Transverse colon (tissue), 4 donors: ENCODE measurements around the gene CD5L. TPM values are rescaled to one million over a fixed set of nuclear protein-coding genes. Genes with fewer than 3 reads are reported as not detected.

Experiments used
- DNase-seq: peaks from one replicate; pipeline ENCODE4 v3.0.0-alpha.2; 2019
- H3K27ac ChIP-seq, 4 donors: fragments of 200-600 bp; sonication (generic); 2 replicates each; pipeline ENCODE4 v1.5.1; 2016 to 2018; ENCODE audit warnings: inconsistent platforms in 4 of 4
- H3K27me3 ChIP-seq: fragments of 200-600 bp; sonication (generic); 2 replicates; pipeline ENCODE4 v1.5.1; 2017; ENCODE audit warnings: inconsistent platforms
- H3K36me3 ChIP-seq, 4 donors: fragments of 200-600 bp; sonication (generic); 2 replicates each; pipeline ENCODE4 v1.5.1; 2017 to 2019; ENCODE audit warnings: inconsistent platforms in 4 of 4
- H3K4me1 ChIP-seq, 4 donors: fragments of 200-600 bp; sonication (generic); 2 replicates each; pipeline ENCODE4 v1.5.1; 2017 to 2020; ENCODE audit warnings: inconsistent platforms in 4 of 4
- H3K4me3 ChIP-seq, 4 donors: fragments of 200-600 bp; sonication (generic); 1 replicate in 1 of 4; 2 replicates in 3 of 4; pipeline versions ENCODE4 v1.5.1 to v1.6.1; 2017 to 2019; ENCODE audit warnings: inconsistent platforms in 4 of 4
- H3K9me3 ChIP-seq, 2 donors: fragments of 200-600 bp; sonication (generic); 2 replicates each; pipeline ENCODE4 v1.5.1; 2017 to 2019; ENCODE audit warnings: inconsistent platforms in 2 of 2
- EP300 ChIP-seq: sonication (generic); formaldehyde crosslinking; IDR thresholded peaks from one replicate; pipeline ENCODE4 v1.6.1; 2017; ENCODE audit warnings: antibody characterized with exemption, low read depth
- POLR2A ChIP-seq: fragments of 450-650 bp; IDR thresholded peaks from one replicate; pipeline ENCODE4 v1.6.1; 2016; ENCODE audit warnings: antibody characterized with exemption, mild to moderate bottlenecking, moderate library complexity
- POLR2AphosphoS5 ChIP-seq, 3 donors: sonication (generic); formaldehyde crosslinking; IDR thresholded peaks; one replicate each; pipeline ENCODE4 v1.6.1; 2016; ENCODE audit warnings: antibody characterized with exemption in 3 of 3
- WGBS, 2 donors: methylation state at CpG; one replicate each; pipeline ENCODE4 v1.1.5; 2018; ENCODE audit warnings: low coverage in 1 of 2; 5-methylcytosine and 5-hydroxymethylcytosine counted together
- in situ Hi-C, 4 donors: fragments of 200-750 bp; cut with MboI; loops; one replicate each; pipeline versions ENCODE4 v1.15.0 to v1.15.1; 2017; ENCODE audit warnings: low sequenced_read_pairs in 3 of 4, low pct_ligation_motif_present in 1 of 4, low pct_unique_long_range_greater_than_20kb in 1 of 4
- intact Hi-C: fragments of 100-400 bp; cut with DNase I; formaldehyde crosslinking; loops from one replicate; pipeline ENCODE4 v1.15.1; 2023; ENCODE audit warnings: low total_unique reads
- total RNA-seq, 4 donors: library from RNA; depleted of rRNA; stranded (reverse); fragments of >200 nt; gene quantifications; one replicate each; pipeline ENCODE4 v1.1.0, GENCODE V29; 2016
- TF ChIP-seq, protein P1 (sequence below), 5 experiments: fragments of 200-600 bp in 3 of 5; fragments of 450-650 bp in 2 of 5; sonication (generic) in 3 of 5; IDR thresholded peaks; 1 replicate in 2 of 5; 2 replicates in 3 of 5; pipeline ENCODE4 v1.5.1; 2016 to 2017; ENCODE audit warnings: antibody characterized with exemption in 5 of 5, inconsistent platforms in 3 of 5, mild to moderate bottlenecking in 2 of 5, moderate library complexity in 1 of 5

Gene CD5L
- total RNA-seq, 4 donors from 2014 or later = not detected

DNA sequence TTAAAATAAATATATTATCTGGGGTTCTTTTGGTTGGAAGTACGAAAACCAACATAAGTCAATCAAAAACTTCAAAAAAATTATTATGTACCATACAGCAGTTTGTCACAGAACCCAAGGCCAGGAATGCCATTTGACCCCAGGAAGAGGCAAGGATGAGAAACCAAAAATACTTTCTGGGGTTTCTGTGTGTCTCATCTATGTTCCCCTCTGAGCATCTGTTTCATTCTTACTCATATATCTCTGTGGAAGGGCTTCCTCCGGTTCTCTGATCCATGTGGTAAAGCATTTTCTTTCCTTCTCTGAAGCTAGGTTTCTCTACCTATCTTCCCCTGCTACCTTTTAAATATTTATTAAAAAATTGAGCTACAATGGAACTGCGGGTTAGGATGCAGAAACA is 11.9 kb downstream of the CD5L start:
- Histone ChIP-seq H3K27ac (no peak overlapping the region), H3K4me1 (no peaks in the 10 kb centered on the region), H3K9me3 (no peaks in the 10 kb centered on the region), H3K4me3 (no peak overlapping the region), H3K36me3 (no peaks in the 10 kb centered on the region), H3K27me3 (no peaks in the 10 kb centered on the region)
- TF ChIP-seq POLR2A (no peak), POLR2AphosphoS5 (IDR thresholded peaks at IDR 0.05) (no peak), EP300 (no peak)
- TF ChIP-seq, protein P1, sequence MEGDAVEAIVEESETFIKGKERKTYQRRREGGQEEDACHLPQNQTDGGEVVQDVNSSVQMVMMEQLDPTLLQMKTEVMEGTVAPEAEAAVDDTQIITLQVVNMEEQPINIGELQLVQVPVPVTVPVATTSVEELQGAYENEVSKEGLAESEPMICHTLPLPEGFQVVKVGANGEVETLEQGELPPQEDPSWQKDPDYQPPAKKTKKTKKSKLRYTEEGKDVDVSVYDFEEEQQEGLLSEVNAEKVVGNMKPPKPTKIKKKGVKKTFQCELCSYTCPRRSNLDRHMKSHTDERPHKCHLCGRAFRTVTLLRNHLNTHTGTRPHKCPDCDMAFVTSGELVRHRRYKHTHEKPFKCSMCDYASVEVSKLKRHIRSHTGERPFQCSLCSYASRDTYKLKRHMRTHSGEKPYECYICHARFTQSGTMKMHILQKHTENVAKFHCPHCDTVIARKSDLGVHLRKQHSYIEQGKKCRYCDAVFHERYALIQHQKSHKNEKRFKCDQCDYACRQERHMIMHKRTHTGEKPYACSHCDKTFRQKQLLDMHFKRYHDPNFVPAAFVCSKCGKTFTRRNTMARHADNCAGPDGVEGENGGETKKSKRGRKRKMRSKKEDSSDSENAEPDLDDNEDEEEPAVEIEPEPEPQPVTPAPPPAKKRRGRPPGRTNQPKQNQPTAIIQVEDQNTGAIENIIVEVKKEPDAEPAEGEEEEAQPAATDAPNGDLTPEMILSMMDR (IDR thresholded peaks at IDR 0.05) = no peak
- intact Hi-C loops = no loop called here
- 79 to 87% methylated on average over 2 to 3 of the region's 3 CpGs for WGBS, 2 donors
- no peak for DNase-seq
- in situ Hi-C loops = no loop called here

DNA sequence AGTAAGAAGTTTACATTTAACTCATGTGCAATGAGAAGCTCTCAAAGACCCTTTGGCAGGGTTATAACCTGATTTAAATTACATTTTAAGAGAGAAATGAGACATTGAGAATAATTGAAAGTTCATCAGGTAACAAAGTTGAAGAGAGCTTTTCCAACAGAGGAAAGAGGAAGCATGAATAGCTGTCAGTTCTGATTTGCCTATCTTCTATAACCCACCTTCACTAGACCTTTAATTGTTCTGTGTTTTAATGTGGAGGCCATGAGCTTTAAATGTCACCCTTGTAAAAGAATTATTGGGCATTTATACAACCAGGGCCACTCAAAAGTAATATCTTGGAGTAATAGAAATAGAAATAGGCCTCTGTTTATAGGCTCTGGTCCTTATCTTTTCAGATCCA is 12.4 kb downstream of the CD5L start:
- Histone ChIP-seq H3K36me3 (no peaks in the 10 kb centered on the region), H3K4me1 (no peaks in the 10 kb centered on the region), H3K27ac (no peak overlapping the region), H3K9me3 (no peaks in the 10 kb centered on the region), H3K4me3 (no peak overlapping the region), H3K27me3 (no peaks in the 10 kb centered on the region)
- intact Hi-C loops (no loop called here), in situ Hi-C loops (no loop called here)
- no peak for TF ChIP-seq POLR2A
- TF ChIP-seq POLR2AphosphoS5 (IDR thresholded peaks at IDR 0.05) = no peak
- TF ChIP-seq, protein P1 (IDR thresholded peaks at IDR 0.05) = no peak
- TF ChIP-seq EP300 = no peak
- DNase-seq = no peak

DNA sequence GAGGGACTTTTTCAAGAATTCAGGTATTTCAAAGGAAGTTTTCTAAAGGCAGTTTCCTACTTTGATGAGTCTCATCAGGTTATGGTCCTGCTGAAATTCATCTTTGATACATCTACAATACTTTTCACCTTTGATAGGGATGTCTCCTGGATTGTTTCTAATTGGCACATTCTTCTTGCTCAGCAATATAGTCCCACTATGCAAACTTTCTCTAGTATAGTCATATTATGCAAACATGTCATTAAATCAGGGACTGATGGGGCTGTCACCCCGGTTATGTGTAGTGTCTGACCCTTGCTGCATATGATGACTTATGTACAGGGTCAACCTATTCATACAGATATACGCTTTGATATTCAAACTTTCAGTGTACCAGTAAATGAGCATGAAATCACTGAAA is 21.3 kb downstream of the CD5L start:
- in situ Hi-C loops = no loop called here
- intact Hi-C loops = no loop called here
- 71 to 78% methylated on average over 2 of the region's 2 CpGs for WGBS, 2 donors
- no peaks in the 10 kb centered on the region for H3K36me3 ChIP-seq
- H3K9me3 ChIP-seq = no peaks in the 10 kb centered on the region
- H3K27ac ChIP-seq = no peak overlapping the region
- H3K4me3 ChIP-seq = no peak overlapping the region
- H3K27me3 ChIP-seq = no peaks in the 10 kb centered on the region
- DNase-seq = no peak
- TF ChIP-seq EP300 = no peak
- TF ChIP-seq POLR2AphosphoS5 (IDR thresholded peaks at IDR 0.05) = no peak
- TF ChIP-seq, protein P1 (IDR thresholded peaks at IDR 0.05) = no peak
- TF ChIP-seq POLR2A = no peak
- no peaks in the 10 kb centered on the region for H3K4me1 ChIP-seq

DNA sequence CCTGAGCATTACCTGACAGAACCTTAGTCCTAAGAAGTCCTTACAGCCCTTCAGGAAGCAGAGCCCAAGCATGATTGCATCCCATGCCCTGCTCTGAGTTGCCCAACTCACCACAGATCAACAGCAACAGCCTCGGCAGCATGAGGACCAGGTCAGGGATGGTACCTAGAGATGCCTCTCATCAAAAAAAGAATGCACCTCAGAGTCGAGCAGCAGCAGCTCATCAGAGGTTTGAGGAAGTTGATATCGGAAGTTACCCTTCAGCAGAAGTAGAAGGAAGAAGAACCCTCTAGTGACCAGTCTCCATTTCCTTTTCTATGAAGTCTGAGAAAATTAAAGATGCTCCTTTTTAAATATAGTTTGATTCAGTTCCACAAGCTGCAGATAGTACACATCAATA is 21.7 kb downstream of the CD5L start, which contains the start of gene FCRL1:
Gene FCRL1 (minus strand): TSS at position 225 of the 400 bp plus-strand sequence. CDS start 83 bp downstream, at position 142.
- in situ Hi-C loops = no loop called here
- WGBS, 2 donors = 29 to 46% methylated on average over 1 to 3 of the region's 3 CpGs
- no peak within 1 kb of the TSS for H3K27ac ChIP-seq
- H3K4me1 ChIP-seq = no peaks in the 10 kb centered on the region
- no peak within 1 kb of the TSS for H3K4me3 ChIP-seq
- intact Hi-C loops = no loop called here
- no peaks in the 10 kb centered on the region for H3K36me3 ChIP-seq
- no peaks in the 10 kb centered on the region for H3K27me3 ChIP-seq
- TF ChIP-seq EP300 = no peak
- TF ChIP-seq POLR2A = no peak
- TF ChIP-seq, protein P1 (IDR thresholded peaks at IDR 0.05) = no peak
- TF ChIP-seq POLR2AphosphoS5 (IDR thresholded peaks at IDR 0.05) = no peak
- no peaks in the 10 kb centered on the region for H3K9me3 ChIP-seq
- no peak for DNase-seq
